Inflammatory macrophage treated with lipopolysaccharide for 4 hours (primary cell): ENCODE data around the gene INSIG1.

ENCODE experiments used
- DNase-seq: peaks from one replicate; pipeline ENCODE4 v3.0.0-alpha.2; 2020

INSIG1 gene

DNA sequence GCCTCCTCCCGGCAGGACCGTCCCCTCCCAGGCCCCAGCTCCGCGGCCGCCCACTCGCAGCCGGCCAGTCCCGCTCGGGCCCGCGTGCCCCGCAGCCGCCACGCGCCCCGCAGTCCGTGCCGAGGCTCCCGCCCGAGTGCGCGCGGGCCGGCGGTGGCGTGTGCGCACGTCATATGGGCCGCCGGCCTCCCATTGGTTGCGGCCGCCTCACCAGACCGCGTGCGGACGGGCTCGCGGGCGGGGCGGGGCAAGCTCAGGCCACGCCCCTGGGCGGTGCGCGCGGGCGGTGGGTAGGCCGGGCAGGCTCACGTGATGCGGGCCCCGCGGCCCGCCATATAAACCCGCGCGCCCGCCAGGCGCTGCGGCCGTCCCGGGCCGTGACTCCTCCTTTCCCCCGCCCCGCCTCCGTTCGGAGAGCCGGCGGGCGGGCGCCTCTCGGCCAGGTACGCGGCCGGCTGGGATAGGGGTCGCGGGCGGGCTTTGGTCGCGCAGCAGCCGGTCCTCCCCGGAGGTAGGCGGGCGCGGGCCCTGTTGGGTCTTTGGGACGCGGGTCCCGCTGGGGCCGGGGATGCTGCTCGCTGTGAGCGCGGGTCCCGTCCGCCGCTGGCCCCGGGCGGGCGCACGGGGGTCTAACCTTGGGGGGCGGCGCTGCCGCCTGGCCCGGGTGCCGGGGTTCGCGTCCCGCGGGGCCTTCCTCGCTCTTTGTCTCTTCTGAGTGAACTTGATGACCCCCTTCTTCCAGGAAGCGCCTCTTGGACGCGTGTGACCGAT lies at the start of gene INSIG1:
TSS of gene INSIG1 (plus strand) at position 362 of the 771 bp plus-strand sequence. CDS start at position 770, 408 bp downstream.
- peak; percentile 96 for DNase-seq

DNA sequence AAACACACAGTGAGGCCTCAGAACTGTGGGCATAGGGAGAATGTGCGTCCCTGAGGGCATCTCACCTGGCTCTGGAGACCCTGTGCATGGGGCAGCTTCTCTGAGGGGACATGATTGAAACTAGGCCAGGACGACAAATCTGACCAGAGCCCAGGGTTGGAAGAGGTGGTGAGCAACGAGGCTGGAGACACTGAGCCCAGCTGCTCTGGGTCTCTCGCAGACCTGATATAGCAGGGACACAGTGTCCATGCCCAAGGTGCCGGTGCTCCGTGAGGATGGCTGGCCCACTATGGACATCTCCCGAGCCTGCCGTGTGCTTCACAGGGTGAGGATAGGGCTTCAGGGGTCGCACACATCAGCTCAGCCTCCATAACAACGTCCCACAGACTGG lies 49.3 kb upstream of the INSIG1 start:
- DNase-seq, result no peak

DNA sequence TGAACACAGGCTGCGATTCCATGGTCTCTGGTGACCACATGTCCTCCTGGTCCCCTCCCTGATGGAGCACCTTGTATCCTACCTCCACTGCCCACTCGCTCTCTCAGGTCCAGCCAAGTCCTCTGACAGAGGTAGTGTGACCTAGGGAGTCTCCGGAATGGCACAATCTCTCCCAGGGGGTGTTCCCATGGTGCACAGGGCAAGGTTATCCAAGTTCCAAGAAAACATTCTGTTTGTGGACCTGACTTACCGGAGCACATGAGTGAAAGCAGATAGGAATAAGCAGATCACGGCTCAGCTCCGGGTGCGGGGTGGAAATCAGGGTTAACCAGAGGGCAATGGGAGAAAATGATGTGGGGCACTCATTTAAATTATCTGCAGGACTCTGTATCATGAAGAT lies 45.8 kb upstream of the INSIG1 start:
- DNase-seq, result no peak

DNA sequence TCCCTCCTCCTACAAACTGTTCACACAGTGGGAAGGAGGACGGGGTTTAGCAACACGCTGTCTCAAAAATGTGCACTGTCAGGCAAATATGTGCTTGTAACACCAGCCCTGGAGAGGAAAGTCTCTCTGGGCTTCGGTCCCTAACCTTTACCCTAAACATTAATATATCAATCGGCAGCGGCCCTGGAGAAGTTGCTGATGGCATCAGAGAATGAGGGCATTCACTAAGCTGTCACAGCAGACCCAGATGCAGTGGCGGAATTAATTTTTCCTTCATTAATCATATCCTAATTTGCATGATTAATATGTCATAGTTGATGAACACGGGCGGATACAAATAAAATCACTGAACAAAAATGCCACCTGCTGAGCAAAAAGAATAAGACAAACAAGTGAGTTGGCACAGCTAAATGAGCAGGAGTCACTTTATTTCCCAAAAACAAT lies 45.2 kb upstream of the INSIG1 start:
- no peak for DNase-seq

DNA sequence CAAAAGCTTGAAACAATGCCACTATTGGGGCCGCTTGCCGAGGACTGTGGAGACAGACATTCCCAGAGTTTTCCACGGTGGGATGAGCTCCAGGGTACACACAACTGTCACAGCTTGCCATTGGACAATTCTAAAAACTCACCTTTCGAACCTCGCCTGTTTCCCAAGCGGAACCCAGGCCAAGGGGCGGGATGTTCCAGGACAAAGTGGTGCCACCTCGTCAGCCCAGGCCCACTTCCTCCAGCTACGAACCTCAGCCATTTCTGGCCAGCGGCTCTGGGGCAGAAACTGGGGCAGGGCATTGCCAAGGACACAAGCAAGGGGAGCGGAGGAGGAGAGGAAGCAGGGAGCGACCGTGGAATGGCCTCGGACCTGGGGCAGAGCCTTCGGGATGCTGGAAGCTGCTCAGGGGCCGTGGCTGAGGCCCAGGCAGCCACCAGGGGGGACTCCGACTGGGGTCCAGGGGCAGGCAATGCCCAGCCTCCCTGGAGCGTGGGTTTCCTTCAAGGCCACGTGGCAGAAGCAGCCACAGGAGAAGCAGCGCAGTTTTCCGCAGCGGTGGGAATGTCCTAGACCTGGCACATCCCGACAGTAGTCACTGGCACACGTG lies 44.7 kb upstream of the INSIG1 start:
- no peak for DNase-seq

DNA sequence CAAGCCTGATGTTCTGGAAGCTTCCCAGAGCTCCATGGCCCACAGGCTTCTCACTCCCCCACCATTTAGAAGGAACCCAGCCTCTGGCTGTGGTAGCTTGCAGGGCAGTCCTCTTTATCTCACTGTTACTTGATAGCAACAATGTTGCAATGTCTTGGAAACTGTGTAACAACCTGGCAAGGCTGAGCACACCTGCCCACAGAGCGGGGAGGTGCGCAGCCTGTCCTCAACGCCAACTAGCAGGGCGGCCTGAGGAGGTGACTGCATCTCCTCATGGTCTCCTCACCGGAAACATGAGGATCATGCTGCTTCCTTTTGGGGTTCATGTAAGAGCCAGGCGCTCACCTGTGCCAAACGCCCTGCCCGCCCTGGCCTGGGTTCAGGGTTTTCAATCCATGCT lies 43.7 kb upstream of the INSIG1 start:
- DNase-seq, result no peak

DNA sequence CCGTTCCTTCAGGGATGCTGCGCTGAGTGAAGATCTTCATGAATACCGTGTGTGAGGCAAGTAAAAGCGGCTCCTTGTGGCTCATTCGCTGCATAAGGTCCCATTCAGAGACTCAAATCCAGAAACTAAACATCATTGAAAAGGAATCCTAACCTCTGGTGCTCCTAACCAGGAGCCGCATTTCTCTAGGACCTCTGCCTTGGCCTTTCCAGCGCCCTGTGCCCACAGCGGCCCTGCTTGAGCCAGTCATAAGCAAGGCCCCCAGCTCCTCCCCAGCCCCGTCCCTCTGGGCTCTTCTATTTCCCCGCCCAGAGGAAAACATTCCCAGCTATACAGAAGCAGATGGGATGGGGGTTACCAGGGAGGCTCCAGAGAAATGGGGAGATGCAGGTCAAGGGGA lies 42.6 kb upstream of the INSIG1 start:
- no peak for DNase-seq

DNA sequence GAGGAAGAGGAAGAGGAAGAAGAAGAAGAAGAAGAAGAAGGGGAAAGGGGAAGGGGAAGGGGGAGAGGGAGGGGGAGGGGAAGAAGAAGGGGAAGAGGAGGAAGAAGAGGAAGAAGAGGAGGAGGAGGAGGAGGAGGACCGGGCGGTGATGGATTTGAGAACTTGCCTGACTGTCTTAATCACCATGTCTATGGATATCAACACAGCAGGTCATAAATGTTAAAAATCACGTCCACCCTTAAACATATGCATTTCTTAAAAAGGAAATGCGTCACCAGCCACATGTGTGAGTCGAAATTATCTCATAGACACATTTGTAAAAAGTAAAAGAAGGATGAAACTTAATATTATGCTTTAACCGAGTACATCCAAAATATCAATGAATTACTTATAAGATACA lies 42.1 kb upstream of the INSIG1 start:
- DNase-seq, result peak; percentile 51

DNA sequence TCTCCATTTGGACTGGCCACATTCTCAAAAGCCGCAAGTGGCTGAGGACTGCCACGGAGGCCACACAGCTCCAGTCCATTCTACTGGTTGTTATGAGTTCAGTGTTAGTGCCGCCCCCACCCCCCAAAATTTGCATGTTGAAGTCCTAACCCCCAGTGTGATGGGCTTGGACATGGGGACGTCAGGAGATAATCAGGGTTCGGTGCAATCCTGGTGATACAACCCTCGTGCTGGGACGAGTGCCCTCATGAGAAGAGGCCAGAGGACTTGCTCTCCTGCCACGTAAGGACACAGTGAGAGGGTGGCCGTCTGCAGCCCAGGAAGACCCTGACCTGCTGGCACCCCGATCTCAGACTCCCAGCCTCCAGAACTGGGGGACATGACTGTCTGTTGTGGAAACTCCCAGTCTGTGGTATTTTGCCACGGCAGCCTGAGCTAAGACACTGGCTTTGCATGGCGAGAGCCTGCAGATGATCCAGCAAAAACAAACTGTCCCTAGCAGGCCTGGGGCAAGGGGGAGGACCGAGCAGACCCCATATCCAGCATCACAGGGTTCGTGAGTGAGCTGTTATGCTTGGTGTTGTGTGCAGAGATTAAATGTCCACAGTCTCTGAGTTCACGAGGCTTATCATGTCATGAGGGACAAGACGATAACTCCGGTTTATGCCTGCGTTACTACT lies 41.5 kb upstream of the INSIG1 start:
- no peak for DNase-seq

DNA sequence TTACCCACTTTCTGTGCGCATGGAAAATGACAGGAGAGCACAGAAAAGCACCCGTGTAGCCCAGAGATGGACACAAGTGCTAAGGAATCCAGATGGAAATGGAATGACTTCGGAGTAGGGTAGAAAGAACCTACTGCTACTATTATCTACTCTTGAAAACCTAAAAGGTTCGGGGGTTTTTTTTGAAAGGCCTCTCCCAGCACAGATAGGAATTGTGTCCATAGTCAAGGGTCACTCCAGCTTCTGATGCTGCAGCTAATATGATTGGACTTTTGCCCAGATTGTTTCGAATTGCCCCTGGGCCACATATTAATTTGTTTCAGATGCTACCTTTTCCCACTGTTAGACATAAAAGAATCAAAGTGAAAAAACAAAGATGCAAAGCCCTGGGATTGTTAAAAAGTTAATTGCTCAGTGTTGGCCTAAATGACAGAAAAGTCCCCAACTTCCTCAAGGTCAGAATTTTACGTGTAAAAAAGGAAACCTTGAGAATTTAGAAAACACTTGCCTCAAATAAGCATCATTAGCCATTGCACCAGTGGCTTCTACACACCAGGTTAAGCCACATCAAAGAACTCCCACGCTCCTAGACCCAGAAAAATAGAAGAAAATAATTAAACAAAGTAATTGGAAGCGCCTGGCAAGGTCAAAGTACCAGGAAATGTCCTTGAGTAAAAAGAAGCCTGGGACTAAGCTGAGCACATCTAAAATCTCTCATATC lies 40.8 kb upstream of the INSIG1 start:
- no peak for DNase-seq

DNA sequence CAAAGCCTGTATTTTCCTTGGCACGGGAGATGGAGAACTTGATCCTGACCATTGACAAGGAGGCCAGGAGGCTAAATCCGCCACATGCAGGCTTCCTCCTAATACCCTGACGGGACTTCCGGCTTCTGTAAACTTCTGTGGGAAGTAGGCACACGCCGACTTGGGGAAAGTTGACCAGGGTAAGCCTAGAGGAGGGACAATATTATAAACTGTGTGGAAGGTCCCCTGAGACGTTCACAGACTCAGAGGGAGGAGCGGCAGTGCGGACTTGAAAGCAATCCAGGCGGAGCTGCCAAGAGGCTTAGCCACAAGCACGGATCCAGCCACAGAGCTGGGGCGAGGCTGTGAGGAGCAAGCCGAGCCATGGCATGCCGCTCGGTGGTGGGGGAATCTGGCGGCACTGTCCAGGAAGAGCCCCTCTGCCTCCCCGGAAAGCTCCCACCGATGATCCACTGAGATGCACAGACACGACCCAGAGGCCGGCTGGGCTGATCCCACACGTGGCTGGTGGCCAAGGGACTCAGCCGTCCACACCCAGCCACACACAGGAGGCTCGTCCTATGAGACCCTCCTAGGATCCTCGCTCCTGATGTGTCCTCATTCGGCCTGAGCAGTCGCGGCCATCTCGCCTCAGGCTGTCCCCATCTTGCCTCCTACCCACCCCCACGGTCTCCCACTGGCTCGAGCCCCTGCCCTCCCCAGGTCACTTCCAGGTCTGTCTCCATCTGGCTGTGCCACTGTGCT lies 40.0 kb upstream of the INSIG1 start:
- no peak for DNase-seq

DNA sequence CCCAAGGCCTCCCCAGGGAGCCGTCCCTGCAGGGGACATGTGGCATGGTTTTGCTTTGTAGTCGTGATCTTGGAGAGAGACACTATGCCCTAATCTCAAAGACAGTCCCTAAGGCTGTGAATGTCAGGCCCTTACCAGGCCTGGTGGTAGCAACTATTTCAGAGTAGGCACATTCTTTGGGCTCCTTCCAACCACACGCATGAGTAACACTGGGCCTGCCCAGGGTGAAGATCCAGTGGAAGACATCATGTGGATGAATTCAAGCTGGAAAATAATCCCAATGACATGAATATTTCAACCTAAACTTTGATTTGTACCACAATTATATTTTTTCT lies 39.5 kb upstream of the INSIG1 start:
- no peak for DNase-seq

DNA sequence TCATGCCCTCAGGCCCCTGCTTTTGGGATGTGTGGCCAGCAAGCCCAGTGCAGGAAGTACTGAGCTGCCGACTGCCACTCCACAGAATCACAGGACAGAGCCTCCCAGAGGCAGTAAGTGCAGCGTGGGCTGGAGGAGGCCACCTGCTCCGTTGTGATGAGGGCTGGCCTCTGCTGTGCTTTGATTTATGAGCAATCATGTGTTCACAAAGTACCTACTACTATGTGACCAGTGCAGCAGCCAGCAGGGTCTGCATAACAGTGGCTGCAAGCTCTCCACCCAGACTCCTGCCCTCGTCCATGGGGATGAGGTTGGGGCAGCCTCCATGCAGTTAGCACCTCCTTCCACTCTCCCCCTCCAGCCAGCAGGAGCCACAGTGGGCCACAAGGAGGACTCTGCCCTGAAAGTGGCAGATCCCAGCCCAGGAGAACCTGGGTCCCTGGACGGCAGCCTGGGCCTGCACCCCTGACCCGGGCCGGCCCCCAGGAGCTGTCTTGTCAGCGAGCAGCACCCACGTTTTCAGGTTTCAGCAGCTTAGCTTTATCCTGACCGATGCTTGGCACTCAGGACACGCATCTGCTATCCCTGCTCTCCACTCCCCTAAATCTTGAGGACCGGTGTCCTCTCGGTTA lies 37.7 kb upstream of the INSIG1 start:
- no peak for DNase-seq

DNA sequence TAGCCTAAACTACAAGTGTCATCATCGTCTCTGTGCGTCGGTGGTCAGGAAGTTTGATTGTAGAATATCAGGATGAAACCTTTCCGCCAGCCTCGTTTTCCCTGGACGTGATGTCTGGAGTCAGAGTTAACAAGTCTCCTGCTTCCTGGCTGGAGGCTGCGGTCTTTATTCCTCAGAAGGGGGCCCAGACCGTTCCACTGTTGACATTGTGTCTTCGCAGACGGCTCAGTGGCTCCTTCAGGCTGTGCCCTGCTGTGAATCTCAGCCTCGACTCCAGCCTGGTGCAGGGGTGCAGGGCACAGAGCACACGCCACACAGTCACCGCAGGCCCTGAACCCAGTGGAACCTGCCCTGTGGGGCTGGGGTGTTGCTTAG lies 37.2 kb upstream of the INSIG1 start:
- no peak for DNase-seq

DNA sequence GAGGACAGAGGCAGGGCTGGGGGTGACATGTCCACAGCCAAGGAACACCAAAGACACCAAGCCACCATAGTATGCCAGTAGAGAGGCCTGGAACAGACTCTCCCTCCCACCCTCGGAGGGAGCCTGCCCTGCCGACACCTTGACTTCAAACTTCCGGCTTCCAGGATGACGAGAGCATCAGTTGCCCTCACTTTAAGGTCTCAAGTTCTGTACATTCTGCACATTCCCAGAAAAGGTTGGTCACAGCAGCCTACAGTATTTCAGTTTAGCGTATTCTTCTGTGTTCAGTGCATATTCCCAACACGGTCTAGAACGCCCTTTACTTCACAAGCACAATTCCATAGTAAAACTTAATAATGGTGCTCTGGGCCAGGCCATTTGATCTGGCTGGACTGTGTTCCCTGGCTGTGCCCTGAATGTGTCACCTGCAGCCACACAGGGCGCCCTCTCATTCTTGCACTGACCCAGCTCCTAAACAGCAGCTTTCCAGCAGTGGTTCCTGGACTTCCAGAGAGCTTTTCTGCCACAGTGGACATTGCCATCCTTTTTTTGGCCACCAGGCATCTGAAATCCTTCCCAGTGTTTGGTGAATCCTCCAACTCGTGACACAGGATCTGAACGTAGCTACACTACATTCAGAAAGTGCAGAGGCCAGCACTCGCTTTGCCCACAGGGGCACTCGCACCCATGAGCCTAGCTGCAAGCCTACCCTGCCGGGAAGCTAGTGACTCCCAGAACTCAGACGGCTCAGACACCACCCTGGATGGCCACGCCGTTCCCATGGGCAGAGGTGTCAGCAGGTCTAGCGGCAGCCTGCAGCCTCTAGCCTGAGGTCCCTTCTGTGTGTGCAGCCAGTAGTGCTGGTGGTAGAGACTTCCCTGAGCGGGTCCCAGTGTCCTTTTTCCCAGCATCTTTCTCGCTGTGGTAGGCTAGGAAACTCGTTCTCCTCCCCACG lies 36.4 kb upstream of the INSIG1 start:
- no peak for DNase-seq

DNA sequence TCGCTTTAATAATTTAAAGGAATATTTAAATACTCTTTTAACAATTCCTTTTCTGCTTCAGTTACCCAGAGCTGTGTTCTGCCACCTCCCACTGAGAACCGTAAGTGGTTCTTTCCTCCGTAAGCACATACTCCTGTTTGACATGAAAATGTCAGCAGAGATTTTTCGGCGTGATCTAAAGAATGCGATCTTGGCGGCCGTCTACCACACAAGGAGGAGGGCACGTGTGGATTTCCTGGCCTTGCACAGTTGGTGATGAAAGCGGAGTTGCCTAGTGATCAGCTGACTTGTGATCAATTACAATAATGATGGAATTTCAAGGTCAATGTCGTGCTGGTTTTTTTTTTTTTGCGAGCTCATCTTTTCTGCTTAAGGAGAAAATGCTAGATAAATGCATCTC lies 35.6 kb upstream of the INSIG1 start:
- DNase-seq, result no peak

DNA sequence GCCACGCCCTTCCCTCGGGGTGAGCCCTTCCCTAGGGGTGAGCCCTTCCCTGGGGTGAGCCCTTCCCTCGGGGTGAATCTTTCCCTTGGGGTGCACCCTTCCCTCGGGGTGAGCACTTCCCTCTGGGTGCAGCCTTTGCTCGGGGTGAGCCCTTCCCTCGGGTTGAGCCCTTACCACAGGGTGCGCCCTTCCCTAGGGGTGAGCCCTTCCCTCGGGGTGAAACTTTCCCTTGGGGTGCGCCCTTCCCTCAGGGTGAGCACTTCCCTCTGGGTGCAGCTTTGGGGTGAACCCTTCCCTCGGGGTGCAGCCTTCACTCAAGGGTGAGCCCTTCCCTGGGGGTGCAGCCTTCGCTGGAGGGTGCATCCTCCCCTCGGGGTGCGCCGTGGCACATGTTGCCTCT lies 34.6 kb upstream of the INSIG1 start:
- DNase-seq, result no peak

DNA sequence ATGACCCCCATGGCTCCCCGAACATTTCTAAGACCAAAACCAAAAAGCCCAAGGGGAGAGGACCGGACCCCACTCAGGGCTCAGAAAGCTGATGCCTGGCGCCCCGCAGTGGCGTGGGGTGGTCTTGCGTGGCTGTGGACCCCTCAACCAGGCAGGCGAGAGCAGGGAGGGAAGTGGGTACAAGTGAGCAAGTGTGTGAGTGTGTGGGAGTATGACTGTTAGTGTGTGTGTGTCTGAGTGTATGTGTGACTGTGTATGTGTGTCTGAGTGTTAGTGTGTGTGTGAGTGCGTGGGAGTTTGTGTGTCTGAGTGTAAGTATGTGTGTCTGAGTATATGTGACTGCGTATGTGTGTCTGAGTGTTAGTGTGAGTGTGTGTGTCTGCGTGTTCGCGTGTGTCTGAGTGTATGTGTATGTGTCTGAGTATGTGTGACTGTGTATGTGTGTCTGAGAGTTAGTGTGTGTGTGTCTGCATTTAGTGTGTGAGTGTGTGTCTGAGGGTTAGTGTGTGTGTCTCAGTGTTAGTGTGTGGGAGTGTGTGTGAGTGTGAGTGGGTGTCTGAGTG lies 34.0 kb upstream of the INSIG1 start:
- no peak for DNase-seq

DNA sequence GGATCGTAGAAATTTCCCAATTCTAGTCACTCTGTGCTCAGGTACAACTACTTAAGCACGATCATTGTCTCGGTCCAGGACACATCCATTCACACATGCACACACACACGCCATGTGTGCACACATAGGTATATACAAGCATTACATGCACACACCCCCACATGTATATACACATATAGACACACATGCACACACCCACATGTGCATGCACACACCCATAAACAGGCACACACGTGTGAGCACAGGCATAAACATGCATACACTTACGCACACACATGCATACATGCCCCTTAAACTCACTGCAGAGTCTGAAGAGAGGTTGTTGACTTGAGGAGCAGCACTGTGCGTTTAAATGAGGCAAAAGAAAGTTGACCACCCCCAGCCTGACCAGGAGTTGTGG lies 32.5 kb upstream of the INSIG1 start:
- DNase-seq, result no peak

DNA sequence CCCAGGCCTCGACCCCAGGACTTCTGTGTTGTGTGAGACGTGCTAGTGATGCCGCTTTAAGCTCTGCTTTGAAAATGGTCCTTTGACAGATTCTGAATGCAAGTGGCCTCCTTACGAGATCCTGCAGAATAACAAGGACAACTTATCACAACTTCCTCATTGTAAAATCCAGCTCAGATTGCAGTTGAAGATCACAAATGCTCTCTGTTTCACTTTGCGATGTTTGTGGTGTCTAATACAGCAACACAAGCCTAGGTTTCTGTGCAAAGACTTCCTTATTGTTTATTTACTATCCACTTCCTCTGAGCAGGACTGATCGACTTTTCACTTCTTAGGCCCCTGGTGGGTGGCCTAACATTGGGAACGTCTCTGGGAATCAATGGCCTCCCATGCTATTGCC lies 31.7 kb upstream of the INSIG1 start:
- DNase-seq, result peak; percentile 75

DNA sequence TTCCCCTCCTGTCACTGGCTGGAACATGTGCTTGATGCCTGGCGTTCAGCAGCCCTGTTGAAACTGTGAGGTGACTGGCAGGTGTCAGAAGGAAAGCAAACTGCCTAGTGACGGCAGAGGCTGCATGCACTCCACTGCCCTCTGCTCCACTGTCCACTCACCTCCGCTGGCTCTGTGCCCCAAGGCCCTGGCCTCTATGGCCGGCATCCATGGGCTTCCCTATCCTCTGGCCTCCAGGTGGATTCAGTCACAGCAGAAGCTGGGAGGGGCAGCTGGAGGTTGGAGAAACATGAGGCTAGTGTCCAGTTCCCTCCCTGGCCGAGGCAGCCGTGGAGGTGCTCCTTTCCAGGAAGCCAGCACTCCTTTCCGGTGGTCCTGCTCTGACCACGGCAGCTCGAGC lies 31.2 kb upstream of the INSIG1 start:
- DNase-seq, result no peak
